ENCODE data around the gene ZFPL1.

Gene ZFPL1

GRCh38 chr11:65060913-65061408, 23.1 kb upstream of the ZFPL1 start:
- DNase-seq (ENCODE audit: low spot score), result peak; percentile 78

- DNase-seq (ENCODE audit: low spot score), result no peak
Observed at GRCh38 chr11:65063532-65063931, 20.5 kb upstream of the ZFPL1 start.

DNA sequence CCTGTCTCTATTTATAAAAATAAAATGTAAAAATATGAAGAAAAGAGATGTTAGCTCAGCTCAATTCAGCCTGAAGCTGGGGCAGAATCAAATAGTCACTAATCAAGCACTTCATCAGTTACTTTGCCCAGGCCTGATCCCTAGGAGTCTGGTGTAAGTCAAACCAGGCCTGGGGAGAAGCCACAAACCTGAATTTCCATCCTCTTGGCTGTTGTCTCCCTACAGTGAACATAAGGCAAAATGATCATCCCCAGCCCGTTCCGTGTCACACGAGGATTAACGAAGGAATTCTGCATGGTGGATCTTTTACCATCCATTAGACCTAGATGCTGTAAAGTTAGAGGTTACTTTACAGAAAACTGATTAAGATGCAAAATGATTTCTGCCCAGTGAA, 19.2 kb upstream of the ZFPL1 start:
- no peak for DNase-seq (ENCODE audit: low spot score)

- DNase-seq (ENCODE audit: low spot score), result no peak
Observed at GRCh38 chr11:65065851-65066250, 18.2 kb upstream of the ZFPL1 start.

- DNase-seq (ENCODE audit: low spot score), result no peak
Observed at GRCh38 chr11:65066315-65066714, 17.7 kb upstream of the ZFPL1 start.

- DNase-seq (ENCODE audit: low spot score), result peak; percentile 70
Observed at GRCh38 chr11:65066805-65067291, 17.2 kb upstream of the ZFPL1 start.

DNA sequence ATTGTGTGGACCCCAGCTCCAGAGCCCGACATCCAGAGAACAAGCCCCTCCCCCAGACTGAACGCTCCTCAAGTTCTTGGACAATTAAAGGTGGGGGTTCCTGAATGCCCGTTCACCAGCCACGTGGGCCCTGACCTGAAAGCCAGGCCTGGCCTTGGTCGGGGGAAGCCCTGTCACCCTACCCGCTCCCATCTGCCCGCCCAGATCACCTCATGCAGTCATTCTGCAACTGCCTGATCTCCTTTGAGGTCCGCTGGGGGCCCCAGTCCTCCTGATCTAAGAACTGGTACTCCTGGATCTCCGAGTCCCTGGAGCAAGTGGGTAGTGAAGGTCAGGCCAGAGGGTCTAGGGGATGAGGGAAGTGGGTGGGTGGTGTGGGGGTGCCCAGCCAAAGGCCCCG, 16.6 kb upstream of the ZFPL1 start:
- no peak for DNase-seq (ENCODE audit: low spot score)

GRCh38 chr11:65069217-65069616, 14.8 kb upstream of the ZFPL1 start:
- DNase-seq (ENCODE audit: low spot score), result no peak

DNA sequence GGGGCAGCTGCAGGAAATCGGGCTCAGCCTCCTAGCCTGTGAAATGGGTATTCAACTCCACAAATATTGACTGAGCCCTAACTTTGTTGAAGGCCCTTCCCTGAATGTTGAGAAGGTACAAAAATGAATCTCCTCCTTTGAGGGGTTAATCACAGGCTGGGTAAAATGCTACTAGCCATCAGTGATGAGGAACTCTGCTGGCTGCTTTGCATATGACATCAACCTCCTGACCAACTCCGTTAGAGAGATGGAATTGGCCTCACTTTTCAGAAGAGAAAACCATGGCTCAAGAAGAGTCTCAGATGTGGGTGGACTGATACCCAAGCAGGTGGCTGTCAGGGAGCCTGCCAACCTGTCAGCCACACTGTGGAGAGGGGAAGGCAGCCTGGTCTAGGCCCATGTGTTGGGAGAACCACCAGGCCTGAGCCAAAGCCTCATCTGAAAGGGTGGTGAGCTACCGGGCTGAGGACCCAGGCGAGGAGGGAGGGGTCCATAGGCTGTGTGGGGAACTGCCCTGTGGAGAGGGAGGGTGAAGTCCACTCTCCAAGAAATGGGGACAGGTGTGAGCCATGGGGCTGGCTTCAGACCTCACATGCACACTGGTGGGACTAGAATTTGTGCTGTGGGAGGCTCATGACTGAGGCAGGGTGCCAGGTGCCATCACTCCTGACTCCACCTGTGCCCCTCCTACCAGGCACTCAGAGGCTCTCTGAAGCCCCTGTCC, 12.0 kb upstream of the ZFPL1 start:
- DNase-seq (ENCODE audit: low spot score), result no peak

DNA sequence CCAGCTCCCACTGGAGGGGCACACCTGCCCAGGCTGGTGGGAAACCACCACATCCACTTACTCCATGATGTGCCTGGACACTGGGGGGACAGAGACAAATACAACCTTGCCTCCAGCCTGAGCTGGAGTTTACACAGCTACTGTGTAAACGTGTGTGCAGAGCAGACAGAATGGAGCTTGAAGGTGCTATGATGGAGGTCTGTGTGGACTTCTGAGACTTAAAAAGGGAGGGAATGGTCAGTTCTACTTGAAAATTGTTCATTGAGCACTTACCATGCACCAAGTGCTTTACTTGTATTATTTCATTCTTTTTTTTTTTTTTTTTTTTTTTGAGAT, 11.4 kb upstream of the ZFPL1 start:
- no peak for DNase-seq (ENCODE audit: low spot score)

GRCh38 chr11:65077451-65077850, 6.6 kb upstream of the ZFPL1 start:
- no peak for DNase-seq (ENCODE audit: low spot score)

DNA sequence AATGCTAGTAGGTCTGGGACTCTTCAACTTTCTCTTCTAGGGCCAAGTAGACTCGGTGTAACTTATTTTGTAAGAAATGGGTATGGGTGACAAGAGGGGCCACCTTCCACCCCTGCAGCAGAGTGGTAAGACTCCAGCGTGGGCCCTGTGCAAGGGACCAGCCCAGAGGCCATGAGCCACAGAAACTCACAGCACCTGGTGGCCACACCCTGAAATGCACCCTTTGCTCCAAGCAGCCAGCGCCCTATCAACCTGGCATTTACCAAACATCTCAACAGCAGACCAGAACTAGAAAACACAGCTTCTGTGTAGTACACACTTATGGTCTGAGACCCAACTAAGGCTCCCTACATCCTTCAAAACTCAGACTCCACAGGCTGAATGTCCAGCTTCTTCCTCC, 5.9 kb upstream of the ZFPL1 start:
- DNase-seq (ENCODE audit: low spot score), result peak; percentile 77

DNA sequence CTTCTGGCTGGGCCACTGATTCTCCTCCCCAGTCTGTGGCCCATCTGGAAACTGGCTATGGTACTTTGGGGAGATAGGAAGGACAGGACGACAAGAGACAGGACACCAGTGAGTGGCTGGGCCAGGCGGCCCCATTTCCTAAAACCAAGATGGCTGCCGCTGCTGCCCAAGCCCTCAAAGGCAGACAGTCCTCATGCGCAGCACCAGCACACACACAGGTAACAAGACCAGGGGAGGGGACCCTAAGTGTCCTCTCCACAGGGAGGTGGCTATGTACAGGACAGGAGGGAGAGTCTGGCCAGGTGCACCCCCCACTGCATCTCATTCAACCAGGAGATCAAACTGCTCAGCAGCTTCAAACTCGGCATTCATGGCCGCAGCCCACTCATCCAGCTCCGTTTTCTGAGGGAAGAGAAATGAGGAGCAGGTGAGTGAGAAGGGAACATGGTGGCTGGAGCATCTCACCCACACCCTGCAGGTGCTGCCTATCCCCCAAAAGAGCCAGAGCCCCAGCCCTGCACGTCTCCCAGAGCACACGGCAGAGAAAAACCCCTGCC, 5.2 kb upstream of the ZFPL1 start:
- DNase-seq (ENCODE audit: low spot score), result no peak

- DNase-seq (ENCODE audit: low spot score), result no peak
Observed at GRCh38 chr11:65083134-65083833, 738 bp upstream of the ZFPL1 start.

GRCh38 chr11:65084598-65085375, 765 bp downstream of the ZFPL1 start:
- DNase-seq (ENCODE audit: low spot score), result no peak

DNA sequence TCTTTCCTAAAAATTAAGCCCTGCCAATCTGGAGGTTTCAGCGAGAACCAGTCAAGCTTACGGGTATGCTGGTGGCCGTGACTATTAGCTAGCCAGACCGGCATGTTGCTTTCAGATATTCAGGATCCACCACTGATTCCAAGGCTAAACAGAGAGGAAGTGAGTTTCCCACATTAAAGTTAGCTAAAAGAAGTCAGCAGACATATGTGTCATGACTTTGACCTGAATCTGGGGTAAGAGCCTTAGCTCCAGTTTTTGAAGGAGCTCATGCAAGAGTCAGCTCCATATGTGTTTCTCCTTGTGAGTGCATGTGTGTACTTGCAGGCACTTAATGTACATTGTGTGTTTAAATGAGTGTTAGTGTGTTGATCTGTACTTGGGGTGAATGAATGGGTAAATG, 1.4 kb downstream of the ZFPL1 start:
- no peak for DNase-seq (ENCODE audit: low spot score)

- DNase-seq (ENCODE audit: low spot score), result no peak
Observed at GRCh38 chr11:65086809-65087208, 2.8 kb downstream of the ZFPL1 start.

- DNase-seq (ENCODE audit: low spot score), result no peak
Observed at GRCh38 chr11:65087216-65087615, 3.2 kb downstream of the ZFPL1 start.

GRCh38 chr11:65087827-65088226, 3.8 kb downstream of the ZFPL1 start:
- DNase-seq (ENCODE audit: low spot score), result no peak

DNA sequence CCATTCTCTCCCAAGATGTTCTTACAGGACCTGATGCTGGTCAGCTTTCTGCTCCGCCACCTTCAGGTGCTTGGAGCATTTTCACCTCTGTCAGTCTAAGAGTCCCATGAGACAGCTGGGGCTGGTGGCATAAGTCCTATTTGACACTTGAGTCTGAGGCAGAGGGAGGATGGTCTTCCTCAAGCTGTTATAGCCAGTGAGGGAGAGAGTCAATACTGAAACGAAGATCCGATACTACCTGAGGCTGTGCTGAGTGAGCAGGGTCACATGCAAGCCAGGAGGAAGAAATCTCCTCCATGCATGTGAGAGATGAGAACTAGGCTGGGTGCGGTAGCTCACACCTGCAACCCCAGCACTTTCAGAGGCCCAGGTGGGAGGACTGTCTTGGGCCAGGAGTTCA, 5.6 kb downstream of the ZFPL1 start:
- DNase-seq (ENCODE audit: low spot score), result no peak

DNA sequence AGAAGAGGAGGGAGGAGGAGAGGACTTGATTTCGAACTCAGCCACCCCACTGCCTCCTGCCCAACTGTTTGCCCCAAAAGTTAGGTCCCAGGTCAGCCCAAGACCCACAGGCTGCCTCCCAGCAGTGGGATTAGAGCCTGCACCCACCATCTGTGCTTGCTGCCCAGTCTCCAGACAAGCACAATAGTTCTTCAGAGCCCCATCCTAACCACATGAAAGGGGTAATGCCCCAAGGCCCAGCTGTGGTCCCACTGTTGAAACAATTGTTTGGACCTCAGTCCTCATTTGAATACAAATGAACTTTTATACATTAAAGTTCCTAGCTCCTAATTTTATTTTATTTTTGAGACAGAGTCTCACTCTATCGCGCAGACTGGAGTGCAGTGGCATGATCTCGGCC, 6.6 kb downstream of the ZFPL1 start:
- no peak for DNase-seq (ENCODE audit: low spot score)

- DNase-seq (ENCODE audit: low spot score), result no peak
Observed at GRCh38 chr11:65095427-65095826, 11.4 kb downstream of the ZFPL1 start.
